Upper lobe of left lung (tissue), 4 donors: Measurements from ENCODE around the gene ALPP.

Source experiments
- CTCF ChIP-seq, 6 experiments: fragments of 450-650 bp in 4 of 6; fragments of 200-600 bp in 2 of 6; sonication (generic) in 2 of 6; IDR thresholded peaks; one replicate each; pipeline ENCODE4 v1.5.1; 2016 to 2019; ENCODE audit warnings: antibody characterized with exemption in 6 of 6
- EP300 ChIP-seq, 4 donors: sonication (generic); formaldehyde crosslinking; IDR thresholded peaks; one replicate each; pipeline ENCODE4 v1.5.1; 2017; ENCODE audit warnings: antibody characterized with exemption in 4 of 4, control low read depth in 2 of 4
- POLR2A ChIP-seq, 4 donors: fragments of 450-650 bp; IDR thresholded peaks; one replicate each; pipeline ENCODE4 v1.5.1; 2016 to 2017; ENCODE audit warnings: antibody characterized with exemption in 4 of 4, mild to moderate bottlenecking in 2 of 4
- POLR2AphosphoS5 ChIP-seq, 2 donors: sonication (generic); formaldehyde crosslinking; IDR thresholded peaks; one replicate each; pipeline ENCODE4 v1.5.1; 2017; ENCODE audit warnings: antibody characterized with exemption in 2 of 2

- no peak for TF ChIP-seq CTCF (IDR thresholded peaks at IDR 0.05)
- TF ChIP-seq EP300 (IDR thresholded peaks at IDR 0.05), result no peak
- no peak for TF ChIP-seq POLR2A (IDR thresholded peaks at IDR 0.05)
- TF ChIP-seq POLR2AphosphoS5 (IDR thresholded peaks at IDR 0.05), result no peak
Observed at GRCh38 chr2:232402518-232402917, 24.0 kb downstream of the ALPP start.
